ENCODE data around the gene FARP1.
A peak's percentile ranks its signal among the peaks of the same experiment; 100 is the strongest.

FARP1 gene

GRCh38 chr13:98482476-98483444 is 339.9 kb downstream of the FARP1 start:
- peak; percentile 29 for DNase-seq (ENCODE audit: low spot score)

DNA sequence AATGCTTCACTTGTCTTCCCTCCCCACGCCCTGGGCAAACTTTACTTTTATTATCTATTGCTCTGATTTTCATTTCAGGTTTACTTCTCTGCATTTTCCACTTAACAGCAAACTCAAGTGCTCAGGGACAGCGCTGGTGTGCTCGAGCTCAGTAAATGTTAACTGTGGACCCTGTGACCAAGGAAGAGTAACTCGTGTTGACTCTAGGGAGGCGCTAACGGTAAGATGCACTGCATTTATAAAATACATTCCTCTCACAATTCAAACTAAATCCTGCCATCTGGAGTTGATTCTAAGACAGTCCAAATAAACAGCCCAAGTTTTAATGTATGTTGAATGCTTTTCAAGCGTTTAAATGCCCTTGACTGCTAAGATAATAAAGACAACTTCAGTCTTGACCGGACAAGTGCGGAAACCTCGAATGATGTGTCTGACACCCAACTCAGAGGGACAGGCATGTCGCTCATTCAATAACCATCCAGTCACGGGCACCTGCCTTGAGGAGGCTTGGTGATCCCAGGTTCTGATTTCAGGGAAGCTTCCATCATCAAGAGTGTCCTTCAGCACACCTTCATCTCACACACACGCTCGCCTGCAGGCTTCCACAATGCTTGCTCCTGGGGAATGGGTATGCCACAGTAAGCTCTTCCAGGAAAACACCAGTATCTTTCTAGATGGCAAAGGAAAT is 340.9 kb downstream of the FARP1 start:
- DNase-seq (ENCODE audit: low spot score), result no peak

- peak; percentile 37 for DNase-seq (ENCODE audit: low spot score)
These were observed 341.7 kb downstream of the FARP1 start for GRCh38 chr13:98484289-98485219.

GRCh38 chr13:98485561-98485960 is 342.7 kb downstream of the FARP1 start:
- DNase-seq (ENCODE audit: low spot score), result no peak

GRCh38 chr13:98486412-98486811 is 343.5 kb downstream of the FARP1 start:
- no peak for DNase-seq (ENCODE audit: low spot score)

DNA sequence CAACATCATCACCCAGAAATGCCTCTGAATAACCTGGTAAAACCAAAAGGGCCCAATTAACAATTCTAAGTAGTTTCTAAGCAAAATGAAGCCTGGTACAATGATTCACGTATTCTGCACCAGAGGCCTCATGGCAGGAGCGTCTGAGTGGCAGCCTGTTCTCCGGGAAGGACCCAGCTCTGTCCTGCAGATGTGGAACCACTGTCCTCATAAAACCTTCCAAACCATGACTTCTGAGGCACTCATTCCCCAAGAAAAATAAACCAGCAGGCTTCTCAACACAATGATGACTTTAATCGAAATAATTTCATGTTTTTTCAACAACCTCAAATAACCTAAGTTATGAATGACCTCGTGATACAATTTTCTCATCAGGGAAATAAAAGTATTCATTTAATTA is 344.1 kb downstream of the FARP1 start:
- DNase-seq (ENCODE audit: low spot score), result no peak

DNA sequence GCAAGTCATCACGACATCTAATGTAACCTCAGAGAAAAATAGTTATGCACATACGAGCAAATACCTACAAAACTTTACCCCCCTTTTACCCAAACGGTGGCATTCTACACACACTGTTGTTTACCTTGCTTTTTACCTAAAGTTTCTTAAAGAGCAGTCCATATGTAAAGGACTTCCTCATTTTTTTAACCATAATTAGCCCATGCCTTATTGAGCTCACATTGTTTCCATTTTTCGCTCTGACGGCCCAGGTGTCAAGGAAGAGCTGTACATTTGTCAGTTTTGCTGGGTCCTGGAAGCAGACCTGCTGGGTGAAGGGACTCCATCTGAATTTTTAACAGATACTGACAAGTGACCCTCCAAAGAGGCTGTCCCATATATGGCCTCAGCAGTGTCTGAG is 344.6 kb downstream of the FARP1 start:
- DNase-seq (ENCODE audit: low spot score), result no peak

DNA sequence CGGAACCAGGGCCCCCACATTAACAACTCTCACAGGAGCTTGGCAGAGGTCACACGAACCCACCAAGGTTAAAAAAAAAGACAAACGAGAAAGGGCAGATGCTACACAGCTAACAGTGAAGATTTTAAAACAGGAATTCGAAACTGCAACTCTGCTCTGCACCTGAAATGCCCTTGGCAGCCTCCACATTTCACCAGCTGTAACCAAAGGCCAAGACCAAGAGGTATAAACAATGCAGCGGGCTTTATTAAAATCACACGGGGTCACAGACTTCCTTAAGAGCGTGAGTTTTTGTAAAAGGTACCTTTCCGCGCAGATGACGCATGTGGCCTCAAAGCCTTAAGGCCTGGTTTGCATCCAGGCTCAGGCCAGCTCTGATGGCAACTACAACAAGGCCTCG is 345.8 kb downstream of the FARP1 start:
- no peak for DNase-seq (ENCODE audit: low spot score)

GRCh38 chr13:98489446-98490194 is 346.7 kb downstream of the FARP1 start:
- no peak for DNase-seq (ENCODE audit: low spot score)

GRCh38 chr13:98490195-98490836 is 347.4 kb downstream of the FARP1 start:
- no peak for DNase-seq (ENCODE audit: low spot score)

GRCh38 chr13:98490866-98491265 is 348.0 kb downstream of the FARP1 start:
- no peak for DNase-seq (ENCODE audit: low spot score)

DNA sequence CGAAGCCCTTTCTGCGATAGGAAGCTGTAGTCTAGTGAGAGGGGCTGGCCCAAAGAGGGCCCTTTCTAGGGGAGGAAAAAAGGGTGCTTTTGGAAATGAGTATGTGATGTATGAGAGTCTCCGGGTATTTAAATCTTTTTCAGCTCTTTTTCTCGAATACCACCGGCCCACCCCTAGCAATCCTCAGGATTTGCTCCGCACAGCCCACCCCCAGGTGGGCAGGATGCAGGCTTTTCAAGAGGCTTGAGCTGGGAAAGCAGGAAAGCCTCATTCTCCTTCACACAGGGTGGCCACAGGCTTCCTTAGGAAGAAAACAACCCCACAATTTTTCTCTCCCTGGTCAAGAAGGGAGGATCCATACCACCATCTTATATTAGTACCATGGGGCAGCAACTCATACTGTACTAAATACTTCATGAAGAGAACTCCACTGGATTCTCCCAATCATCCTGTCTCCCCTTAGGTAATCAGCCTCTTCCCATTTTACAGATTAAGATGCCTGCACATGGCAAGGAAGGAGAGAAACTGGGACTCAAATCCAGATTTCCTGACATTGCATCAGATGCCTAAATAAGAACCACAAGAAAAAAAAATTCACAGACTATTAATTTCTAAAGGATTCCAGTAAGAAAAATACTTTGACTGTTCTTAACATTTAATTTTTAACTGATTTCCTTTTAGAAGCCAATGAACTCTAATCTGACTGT is 349.6 kb downstream of the FARP1 start:
- DNase-seq (ENCODE audit: low spot score), result no peak

DNA sequence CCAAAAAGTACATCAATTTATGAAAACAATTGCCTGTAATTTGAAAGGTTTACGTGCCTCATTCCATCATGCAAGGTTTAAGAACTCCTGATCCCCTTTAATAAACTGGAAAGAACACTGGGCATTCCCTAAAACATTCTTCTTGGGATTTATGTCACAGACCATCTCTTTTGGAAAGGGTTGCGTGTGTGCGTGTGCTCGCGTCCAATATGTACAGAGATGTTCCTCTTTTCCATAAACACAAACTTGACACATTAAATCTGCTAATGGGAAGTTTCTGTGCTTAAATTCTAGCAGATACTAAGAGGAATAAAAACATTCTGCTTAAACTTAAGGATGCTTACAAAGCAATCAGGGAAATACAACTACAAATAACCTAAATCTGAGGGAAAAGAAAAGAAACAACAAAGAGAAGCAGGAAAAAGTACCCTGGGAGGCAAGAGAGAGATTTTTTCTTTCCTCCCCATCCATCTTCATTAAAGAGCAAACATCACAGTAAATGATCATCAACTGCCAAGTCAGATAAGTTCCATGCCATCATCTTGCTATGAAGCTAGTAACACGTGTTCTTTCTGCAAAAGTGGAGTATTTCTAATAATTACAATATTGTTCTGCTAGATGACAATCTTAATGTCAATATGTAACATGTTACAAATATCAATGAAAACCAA is 350.3 kb downstream of the FARP1 start:
- DNase-seq (ENCODE audit: low spot score), result no peak

DNA sequence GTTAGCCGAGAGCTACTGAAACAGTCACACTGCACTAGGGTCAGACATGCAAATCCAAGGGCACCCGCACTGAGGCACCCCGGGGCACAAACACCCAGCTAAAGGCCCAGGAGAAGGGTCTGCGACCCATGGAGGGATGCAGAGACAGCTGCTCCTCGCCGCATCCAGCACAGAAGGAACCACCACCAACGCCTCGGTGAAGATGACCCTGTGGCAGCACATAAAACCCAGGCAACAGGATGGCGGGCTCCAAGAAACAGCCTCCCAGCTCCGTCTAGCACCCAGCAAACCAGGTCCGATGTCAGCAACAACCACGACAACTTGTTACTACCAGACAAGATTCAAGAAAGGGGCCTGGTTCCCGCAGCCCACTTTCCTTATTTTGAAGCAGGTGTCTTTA is 351.9 kb downstream of the FARP1 start:
- no peak for DNase-seq (ENCODE audit: low spot score)

DNA sequence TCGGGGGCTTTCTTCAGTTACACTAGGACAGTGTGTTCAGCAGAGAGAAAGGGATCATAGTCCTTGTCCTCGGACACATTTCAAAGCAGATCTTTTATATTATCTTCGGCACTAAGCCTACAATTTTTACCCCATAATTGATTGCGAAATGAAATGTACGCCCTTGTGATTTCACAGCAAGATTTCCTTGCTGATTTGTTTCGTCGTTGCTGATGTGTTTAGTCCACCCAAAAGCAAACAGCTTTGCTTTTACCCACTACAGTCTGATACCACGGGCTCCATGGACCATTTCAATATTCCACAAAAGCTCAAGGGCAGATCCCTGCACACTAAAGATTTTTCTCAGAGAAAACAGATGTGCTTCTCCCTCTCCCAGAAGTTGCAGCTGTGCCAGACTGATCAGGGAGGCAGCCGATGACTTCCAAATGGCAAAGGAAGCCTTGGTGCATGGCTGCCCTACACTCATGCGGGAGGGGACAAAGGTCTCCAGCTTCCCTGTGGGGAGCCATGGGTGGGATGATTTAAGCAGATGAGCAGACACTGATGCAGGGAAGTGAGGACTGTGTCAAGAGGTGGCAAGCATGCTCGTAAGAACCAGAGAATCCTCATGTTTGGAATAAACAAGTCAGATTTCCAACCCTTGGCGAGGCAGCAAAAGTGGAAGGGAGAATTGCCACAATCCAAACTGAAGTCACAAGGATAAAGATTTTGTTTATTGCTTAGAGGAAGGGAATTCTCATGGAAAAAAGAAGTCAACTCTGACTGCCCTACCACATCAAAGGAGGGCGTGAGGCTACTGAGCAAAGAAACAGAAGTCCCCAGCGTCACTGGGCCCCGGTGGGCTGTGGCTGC is 353.0 kb downstream of the FARP1 start:
- DNase-seq (ENCODE audit: low spot score), result peak; percentile 71

GRCh38 chr13:98496479-98496791 is 353.5 kb downstream of the FARP1 start:
- no peak for DNase-seq (ENCODE audit: low spot score)

DNA sequence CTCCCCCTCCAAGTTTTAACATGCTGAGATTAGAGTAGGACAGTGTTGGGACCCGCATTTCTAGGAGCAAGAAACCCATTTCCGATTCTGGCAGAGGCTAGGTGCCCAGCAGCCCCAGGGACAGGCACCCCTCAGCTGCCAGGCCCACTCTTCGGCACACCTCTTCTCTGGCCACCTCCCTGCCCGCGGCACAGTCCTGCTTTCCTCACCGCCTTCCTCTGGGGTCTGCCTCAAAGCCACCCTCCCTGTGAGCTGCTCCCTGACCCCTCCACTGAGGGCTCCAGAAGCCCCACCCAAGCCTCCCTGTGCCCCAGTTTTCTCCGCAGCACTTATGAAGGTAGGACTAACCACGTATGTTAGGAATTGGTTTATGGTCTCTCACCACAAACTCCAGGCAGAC is 354.1 kb downstream of the FARP1 start:
- no peak for DNase-seq (ENCODE audit: low spot score)

GRCh38 chr13:98500963-98501421 is 358.1 kb downstream of the FARP1 start:
- no peak for DNase-seq (ENCODE audit: low spot score)

Data from COLO829 (cell line).